ENCODE results near the gene CACNA1I.

DNA sequence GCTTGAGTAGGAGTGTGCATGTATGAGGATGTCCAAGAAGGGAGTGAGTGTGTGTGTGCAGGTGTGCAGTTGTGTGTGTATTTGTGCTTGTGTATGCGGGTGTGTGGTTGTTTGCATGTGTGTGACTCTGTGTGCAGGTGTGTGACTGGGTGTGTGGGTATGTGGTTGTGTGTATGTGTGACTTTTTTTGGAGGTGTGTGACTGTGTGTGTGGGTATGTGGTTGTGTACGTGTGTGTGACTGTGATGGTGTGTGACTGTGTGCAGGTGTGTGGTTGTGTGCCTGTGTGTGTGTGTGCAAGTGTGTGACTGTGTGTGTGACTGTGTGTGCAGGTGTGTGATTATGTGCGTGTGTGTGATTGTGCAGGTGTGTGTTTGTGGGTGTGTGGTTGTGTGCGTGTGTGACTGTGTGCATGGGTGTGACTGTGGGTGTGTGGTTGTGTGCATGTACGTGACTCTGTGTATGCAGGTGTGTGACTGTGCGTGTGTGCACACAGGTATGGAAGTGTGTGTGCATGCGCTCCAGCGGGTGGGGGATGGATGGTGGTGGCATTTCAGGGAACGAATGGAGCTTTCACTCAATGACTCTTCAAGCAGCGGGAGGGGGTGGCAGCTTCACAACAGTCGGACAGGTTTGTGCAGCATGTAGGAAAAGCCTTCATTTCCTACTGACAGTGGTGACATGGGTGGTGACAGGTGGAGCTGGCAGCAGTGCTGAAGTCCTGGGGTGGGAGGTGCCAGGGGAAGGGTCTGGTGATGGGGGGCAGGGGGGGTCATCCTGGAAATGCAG lies 47.6 kb downstream of the CACNA1I start:
- TF ChIP-seq CTCF (IDR thresholded peaks at IDR 0.05; ENCODE audit: poor library complexity) (no peak), EZH2 (IDR thresholded peaks at IDR 0.05; ENCODE audit: borderline replicate concordance) (no peak)
